Left hindlimb (tissue), 1 donor: ENCODE measurements around the gene SULT6B1.
A peak's percentile ranks its signal among the peaks of the same experiment; 100 is the strongest.
"Not testable (repeated sequence)": the region's sequence is repeated elsewhere in the genome, so short reads cannot be mapped to it uniquely, and the experiment has no call there.

Experiments
- DNase-seq: peaks from one replicate; pipeline ENCODE4 v3.0.0-alpha.2; 2018

SULT6B1 gene

GRCh38 chr2:37195862-37196319 lies 7.4 kb upstream of the SULT6B1 start:
- DNase-seq, result not testable (repeated sequence)

- DNase-seq, result no peak
Observed at GRCh38 chr2:37192551-37192950, 4.1 kb upstream of the SULT6B1 start.

GRCh38 chr2:37191747-37192146 lies 3.3 kb upstream of the SULT6B1 start:
- no peak for DNase-seq

- no peak for DNase-seq
Observed at GRCh38 chr2:37191253-37191652, 2.8 kb upstream of the SULT6B1 start.

GRCh38 chr2:37190290-37190689 lies 1.8 kb upstream of the SULT6B1 start:
- DNase-seq, result no peak

GRCh38 chr2:37189452-37190153 lies 1.1 kb upstream of the SULT6B1 start:
- DNase-seq, result no peak

- DNase-seq, result no peak
Observed at GRCh38 chr2:37181726-37182684, 6.5 kb downstream of the SULT6B1 start.

- no peak for DNase-seq
Observed at GRCh38 chr2:37180640-37181039, 7.8 kb downstream of the SULT6B1 start.

- no peak for DNase-seq
Observed at GRCh38 chr2:37180006-37180639, 8.3 kb downstream of the SULT6B1 start.

- no peak for DNase-seq
Observed at GRCh38 chr2:37173741-37174140, 14.7 kb downstream of the SULT6B1 start.

- no peak for DNase-seq
Observed at GRCh38 chr2:37171624-37171950, 16.9 kb downstream of the SULT6B1 start.

- DNase-seq, result no peak
Observed at GRCh38 chr2:37168217-37168981, 20.1 kb downstream of the SULT6B1 start.

GRCh38 chr2:37167636-37168180 lies 20.8 kb downstream of the SULT6B1 start:
- no peak for DNase-seq

- DNase-seq, result no peak
Observed at GRCh38 chr2:37164757-37165156, 23.7 kb downstream of the SULT6B1 start.

- DNase-seq, result peak; percentile 92
Observed at GRCh38 chr2:37156857-37157714, 31.4 kb downstream of the SULT6B1 start, which contains the start of gene EIF2AK2. Gene EIF2AK2 (minus strand): TSS chr2:37156980. CDS start chr2:37147806, 9,174 bp downstream.

GRCh38 chr2:37156071-37156856 lies 32.2 kb downstream of the SULT6B1 start:
- peak; percentile 54 for DNase-seq

GRCh38 chr2:37154785-37155184 lies 33.7 kb downstream of the SULT6B1 start:
- DNase-seq, result no peak

- DNase-seq, result no peak
Observed at GRCh38 chr2:37153224-37153623, 35.2 kb downstream of the SULT6B1 start.

- DNase-seq, result no peak
Observed at GRCh38 chr2:37149626-37150322, 38.7 kb downstream of the SULT6B1 start.

- no peak for DNase-seq
Observed at GRCh38 chr2:37148325-37148724, 40.1 kb downstream of the SULT6B1 start.
